B cell (primary cell): Measurements from ENCODE around the gene SLC40A1.

Experiments
- CTCF ChIP-seq: fragments of 200-600 bp; IDR thresholded peaks from one replicate; pipeline ENCODE4 v1.8.0; 2022; ENCODE audit warnings: antibody characterized with exemption, mild to moderate bottlenecking
- EZH2 ChIP-seq: IDR thresholded peaks from 2 replicates; pipeline ENCODE4 v1.6.1; 2012; ENCODE audit warnings: borderline replicate concordance, low read depth, mild to moderate bottlenecking, moderate library complexity, low read length; ENCODE audit not compliant: insufficient read depth, poor library complexity, severe bottlenecking

GRCh38 chr2:189526241-189526640, 54.3 kb downstream of the SLC40A1 start:
- TF ChIP-seq CTCF, result no peak
- no peak for TF ChIP-seq EZH2
